HG03196 (cell line): ENCODE results near the gene ATAD1.
"Not testable (repeated sequence)": the region's sequence is repeated elsewhere in the genome, so short reads cannot be mapped to it uniquely, and the experiment has no call there.

Source experiments
- ATAC-seq: cut with Tn5 transposase; IDR thresholded peaks from one replicate; pipeline ENCODE4 v1.9.1; 2021; ENCODE audit not compliant: unreplicated experiment

ATAD1 gene, protein sequence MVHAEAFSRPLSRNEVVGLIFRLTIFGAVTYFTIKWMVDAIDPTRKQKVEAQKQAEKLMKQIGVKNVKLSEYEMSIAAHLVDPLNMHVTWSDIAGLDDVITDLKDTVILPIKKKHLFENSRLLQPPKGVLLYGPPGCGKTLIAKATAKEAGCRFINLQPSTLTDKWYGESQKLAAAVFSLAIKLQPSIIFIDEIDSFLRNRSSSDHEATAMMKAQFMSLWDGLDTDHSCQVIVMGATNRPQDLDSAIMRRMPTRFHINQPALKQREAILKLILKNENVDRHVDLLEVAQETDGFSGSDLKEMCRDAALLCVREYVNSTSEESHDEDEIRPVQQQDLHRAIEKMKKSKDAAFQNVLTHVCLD

DNA sequence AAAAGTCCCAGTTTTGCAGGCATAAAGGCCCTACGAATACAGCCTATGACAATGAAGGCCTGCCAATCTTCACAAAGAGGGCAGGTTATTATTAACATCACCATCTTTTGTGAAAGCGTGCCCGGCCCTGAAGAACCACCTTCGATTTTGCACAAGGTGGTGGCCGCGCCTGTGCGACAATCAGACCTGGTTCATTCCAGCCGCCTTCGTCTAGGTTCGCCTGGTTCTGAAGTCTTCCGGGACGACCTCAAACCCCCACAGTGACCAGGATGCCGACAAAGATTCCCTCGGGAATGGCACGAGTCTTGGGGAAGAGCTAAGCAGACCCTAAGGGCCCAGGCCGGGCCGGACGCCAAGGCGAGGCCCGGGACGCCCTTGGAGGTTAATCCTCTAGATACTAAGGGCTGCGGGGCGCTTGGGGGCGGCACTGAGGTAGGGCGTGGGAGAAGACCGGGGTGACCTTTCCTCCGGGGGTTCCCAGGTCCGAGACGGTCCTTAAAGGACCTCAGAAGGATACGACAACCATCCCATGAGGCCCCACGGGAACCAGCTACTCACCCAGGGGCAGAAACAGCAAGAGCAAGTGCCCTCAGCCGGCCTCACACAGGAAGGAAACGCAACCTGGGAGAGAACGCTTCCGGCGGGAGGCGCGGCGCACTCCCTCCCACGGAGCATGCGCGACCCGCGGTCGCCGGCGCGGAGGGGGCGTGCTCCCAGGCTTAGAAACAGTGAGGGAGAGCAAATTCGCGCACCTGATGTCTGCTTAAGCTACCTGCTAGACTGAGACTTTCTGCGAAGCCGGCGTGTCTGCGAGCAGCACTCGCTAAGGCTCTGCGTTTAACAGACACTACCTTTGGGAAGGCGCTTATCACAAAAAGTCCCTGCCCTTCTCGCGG lies at the start of gene ATAD1:
TSS of gene ATAD1 (minus strand) at position 618 of the 896 bp plus-strand sequence. CDS start 3,627 bp downstream, outside the sequence.
- peak; percentile 73 for ATAC-seq

DNA sequence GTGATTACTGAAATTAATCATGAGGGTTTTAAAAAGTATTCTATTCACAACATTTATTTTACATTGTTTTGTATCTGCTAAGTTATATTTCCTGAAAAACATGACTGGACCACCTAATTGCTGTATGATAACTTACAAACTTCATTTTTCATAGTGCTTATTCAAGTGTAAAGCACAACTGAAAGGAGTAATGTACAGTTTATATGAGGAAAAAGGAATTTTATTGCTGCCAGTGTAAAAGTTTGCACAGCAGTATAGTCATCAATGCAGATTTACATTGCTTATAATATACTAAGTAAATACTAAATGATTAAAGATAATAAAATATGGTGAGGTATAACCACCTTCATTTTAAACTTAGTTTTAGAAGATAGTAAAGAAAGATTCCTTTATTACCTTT lies 49.4 kb upstream of the ATAD1 start:
- ATAC-seq = no peak

DNA sequence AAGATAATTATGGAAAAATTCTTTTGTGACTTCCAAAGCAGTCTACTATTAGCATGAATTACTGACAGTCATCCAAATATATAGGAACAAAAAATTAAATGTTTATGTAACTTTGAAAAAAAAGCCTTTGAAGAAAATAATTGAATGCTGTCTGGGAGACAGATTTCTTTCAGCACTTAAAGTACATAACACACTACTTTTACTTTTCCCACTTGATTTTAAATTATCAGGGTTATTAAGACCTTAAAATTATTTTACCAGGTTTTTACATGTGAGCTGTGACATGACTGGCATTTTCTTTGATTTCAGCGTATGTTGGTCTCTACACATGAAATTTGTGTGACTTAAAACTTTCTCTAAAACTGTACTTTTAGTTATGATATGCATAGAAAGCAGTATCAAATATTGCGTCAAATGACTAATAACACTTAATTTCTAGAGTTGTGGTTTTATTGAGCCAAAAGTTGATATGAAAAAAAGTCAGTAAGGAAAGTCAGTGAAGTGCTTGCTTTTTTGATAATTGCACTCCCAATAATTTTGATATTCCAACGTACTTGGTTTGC lies 48.5 kb upstream of the ATAD1 start:
- no peak for ATAC-seq

DNA sequence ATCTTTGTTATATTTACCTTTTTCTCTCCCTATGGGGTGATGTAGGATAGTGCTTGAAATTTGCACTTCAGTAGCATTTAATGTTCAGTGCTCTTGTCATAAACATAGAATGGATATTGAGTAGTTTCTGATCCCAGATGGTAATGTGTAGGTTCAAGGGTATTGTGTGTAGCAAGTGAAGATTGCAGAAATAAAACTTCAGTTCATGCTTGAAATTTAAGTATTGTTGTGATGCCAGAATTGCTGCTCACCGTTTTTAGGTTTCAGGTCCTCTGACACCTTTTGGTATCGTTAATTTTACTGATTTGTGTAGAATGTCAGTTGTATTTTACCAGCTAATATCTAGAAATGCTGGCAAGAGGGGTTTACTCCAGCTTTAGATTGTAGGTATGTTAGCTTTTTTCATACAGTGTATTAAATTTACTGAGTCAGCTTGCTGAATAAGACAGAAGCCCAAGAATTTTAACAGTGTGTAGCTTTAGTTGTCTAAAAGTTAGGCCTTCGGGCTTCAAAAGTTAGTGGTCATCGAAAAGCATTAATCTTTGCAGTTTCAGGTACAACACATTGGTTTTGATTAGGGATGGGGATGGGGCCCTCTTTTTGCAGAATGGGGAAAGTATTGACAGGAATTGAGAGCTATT lies 47.3 kb upstream of the ATAD1 start:
- no peak for ATAC-seq

DNA sequence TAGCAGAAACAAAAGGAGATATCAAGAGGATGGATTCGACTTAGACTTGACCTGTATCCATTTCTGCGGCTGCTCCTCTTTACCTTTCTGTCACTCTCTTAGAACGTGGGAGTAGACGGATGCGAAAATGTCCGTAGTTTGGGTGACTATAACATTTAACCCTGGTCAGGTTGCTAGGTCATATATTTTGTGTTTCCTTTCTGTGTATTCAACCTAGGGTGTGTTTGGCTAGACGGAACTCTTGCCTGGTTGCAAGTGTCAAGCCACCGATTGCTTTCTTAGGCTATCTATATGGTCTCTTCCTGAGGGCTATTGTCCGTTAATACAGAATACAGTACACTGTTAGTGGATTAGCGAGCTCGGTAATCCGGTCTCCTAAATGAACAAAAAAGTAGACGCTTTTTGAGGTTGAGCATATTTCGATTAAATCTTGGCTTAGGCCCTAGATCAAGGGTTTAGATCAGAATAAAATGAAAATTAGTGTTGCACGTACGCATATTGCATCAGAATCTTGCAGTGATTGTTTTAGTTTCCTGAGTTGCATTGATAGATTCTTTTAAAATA lies 46.6 kb upstream of the ATAD1 start:
- ATAC-seq = no peak

DNA sequence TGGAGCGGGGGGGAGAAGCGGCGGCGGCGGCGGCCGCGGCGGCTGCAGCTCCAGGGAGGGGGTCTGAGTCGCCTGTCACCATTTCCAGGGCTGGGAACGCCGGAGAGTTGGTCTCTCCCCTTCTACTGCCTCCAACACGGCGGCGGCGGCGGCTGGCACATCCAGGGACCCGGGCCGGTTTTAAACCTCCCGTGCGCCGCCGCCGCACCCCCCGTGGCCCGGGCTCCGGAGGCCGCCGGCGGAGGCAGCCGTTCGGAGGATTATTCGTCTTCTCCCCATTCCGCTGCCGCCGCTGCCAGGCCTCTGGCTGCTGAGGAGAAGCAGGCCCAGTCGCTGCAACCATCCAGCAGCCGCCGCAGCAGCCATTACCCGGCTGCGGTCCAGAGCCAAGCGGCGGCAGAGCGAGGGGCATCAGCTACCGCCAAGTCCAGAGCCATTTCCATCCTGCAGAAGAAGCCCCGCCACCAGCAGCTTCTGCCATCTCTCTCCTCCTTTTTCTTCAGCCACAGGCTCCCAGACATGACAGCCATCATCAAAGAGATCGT lies 46.0 kb upstream of the ATAD1 start:
- not testable (repeated sequence) for ATAC-seq

DNA sequence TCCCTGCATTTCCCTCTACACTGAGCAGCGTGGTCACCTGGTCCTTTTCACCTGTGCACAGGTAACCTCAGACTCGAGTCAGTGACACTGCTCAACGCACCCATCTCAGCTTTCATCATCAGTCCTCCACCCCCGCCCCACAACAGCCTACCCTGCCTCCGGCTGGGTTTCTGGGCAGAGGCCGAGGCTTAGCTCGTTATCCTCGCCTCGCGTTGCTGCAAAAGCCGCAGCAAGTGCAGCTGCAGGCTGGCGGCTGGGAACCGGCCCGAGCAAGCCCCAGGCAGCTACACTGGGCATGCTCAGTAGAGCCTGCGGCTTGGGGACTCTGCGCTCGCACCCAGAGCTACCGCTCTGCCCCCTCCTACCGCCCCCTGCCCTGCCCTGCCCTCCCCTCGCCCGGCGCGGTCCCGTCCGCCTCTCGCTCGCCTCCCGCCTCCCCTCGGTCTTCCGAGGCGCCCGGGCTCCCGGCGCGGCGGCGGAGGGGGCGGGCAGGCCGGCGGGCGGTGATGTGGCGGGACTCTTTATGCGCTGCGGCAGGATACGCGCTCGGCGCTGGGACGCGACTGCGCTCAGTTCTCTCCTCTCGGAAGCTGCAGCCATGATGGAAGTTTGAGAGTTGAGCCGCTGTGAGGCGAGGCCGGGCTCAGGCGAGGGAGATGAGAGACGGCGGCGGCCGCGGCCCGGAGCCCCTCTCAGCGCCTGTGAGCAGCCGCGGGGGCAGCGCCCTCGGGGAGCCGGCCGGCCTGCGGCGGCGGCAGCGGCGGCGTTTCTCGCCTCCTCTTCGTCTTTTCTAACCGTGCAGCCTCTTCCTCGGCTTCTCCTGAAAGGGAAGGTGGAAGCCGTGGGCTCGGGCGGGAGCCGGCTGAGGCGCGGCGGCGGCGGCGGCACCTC lies 45.3 kb upstream of the ATAD1 start, which contains the start of the genes KLLN and PTEN:
TSS of gene KLLN (minus strand) at position 481 of the 891 bp plus-strand sequence. CDS start 1,046 bp downstream, outside the sequence.
TSS of gene PTEN (plus strand) at position 573 of the 891 bp plus-strand sequence. CDS start 845 bp downstream, outside the sequence.
- peak; percentile 35 for ATAC-seq

DNA sequence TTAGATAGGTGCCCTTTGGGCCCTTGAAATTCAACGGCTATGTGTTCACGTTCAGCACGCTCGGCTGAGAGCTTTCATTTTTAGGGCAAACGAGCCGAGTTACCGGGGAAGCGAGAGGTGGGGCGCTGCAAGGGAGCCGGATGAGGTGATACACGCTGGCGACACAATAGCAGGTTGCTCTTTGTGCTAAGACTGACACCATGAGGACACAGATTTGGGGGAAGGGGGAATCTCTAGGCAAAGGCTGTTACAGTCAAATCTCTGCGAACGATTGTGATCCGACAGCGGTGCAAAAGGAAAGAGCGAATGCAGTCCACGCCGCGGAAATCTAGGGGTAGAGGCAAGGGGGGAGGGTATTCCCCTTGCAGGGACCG lies 44.6 kb upstream of the ATAD1 start:
- no peak for ATAC-seq

DNA sequence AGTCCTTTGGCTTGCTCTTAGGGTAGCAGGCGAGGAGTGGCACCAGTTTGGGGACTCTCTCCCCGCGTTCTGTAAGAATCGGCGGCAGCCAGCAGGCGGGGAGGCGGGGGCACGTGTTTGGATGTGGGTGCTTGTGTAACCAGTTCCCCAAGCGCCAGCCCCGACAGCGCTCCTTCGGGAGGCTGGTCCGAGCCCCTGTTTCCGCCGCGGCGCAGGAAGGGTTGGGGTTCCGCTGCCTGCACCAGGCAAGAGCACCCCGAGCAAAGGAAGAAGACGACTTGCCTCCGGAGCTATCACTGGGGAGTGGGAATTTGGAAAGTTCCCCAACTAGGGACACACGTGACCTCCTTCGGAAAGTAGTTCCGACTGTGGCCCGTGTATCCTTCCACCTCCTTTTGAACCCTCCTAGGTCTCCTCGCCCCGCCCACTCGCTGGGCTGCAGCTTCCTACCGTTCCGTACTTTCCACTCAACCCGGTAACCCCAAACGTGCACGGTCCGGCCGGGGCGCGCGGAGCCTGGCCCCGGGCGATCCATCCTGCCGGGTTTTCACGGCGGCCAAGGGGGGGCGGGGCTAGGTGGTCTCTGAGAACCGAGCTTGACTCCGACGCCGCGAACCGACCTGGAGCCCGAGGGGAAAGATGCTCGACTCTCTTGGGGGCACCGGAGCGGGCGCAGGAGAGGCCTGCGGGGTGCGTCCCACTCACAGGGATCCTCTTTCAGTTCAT lies 44.1 kb upstream of the ATAD1 start:
- peak; percentile 47 for ATAC-seq

DNA sequence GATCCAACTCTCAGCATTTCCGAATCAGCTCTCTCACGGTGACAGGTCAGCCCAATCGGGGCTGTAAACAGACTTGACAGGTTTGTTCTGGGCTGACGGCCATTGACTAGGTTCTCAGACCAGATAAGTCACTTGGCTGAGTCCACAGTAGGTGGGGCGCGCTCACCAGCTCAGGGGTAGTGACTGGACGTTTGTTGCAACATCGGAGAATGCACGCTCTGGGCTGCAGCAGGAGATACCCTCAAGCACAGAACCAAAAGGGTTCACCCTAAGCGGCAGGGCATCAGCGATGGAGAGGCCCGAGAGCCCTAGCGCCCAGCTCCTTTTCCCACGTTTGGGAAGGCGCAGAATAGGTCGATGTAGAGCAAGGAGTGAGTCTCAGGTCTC lies 43.5 kb upstream of the ATAD1 start:
- peak; percentile 24 for ATAC-seq

DNA sequence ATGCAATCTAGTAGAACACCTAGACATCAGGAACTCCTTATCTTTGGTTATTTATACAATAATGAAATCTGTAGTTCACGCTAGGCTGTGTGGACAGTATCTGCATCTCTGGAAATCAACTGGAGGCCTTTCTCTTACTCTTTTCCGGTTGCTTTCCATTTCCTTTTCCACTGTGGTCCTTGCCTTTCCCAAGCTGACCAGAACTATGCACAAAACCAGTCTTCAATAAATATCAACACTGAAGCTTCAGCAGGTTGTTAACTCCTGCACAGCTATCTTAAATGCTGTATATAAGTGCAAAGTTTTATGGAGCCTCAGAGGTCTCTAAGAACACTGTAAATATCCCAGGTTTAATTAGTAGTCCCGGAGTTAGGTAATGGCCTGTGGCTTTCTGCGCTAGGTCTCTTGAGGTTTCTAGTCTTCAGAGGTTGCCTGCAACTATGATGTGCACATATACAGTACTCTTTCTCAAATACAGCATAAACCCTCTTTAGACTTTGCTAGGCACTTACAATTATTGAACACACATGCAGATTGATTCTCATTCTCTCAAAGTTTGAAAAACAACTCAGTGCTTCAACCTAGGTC lies 42.9 kb upstream of the ATAD1 start:
- no peak for ATAC-seq

DNA sequence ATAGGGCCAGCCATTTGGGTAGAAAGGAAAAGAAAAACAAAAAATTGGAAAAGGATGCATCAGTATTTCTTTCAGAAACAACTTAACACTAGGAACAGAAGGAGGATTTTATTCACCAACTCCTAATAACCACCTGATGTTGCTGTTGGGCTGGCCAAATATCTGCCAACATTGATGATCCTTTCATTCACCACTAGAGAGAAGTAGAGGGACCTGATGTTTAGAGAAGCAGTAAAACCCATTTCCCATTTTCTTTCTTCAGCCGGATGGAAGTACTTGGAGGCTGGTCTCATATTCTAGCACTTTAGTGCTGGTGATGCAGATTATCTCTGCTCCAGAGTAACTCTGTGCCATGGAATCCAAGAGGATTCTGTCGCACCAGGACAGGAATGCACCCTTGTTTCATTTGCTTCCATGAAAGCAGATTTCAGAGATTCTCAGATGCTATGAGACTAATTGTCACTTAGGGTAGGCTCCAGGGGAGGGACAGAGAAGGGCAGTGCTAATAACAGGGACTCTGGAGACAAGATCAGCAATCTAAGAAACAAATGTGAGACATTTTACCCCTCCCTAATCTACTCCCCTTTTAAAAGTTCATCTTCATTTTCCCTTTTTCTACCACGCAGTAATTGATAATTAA lies 42.2 kb upstream of the ATAD1 start:
- no peak for ATAC-seq

DNA sequence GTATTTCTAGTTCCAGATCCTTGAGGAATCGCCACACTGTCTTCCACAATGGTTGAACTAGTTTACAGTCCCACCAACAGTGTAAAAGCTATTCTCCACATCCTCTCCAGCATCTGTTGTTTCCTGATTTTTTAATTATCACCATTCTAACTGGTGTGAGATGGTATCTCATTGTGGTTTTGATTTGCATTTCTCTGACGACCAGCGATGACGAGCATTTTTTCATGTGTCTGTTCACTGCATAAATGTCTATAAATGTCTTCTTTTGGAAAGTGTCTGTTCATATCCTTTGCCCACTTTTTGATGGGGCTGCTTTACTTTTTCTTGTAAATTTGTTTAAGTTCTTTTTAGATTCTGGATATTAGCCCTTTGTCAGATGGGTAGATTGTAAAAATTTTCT lies 37.6 kb upstream of the ATAD1 start:
- ATAC-seq = not testable (repeated sequence)

DNA sequence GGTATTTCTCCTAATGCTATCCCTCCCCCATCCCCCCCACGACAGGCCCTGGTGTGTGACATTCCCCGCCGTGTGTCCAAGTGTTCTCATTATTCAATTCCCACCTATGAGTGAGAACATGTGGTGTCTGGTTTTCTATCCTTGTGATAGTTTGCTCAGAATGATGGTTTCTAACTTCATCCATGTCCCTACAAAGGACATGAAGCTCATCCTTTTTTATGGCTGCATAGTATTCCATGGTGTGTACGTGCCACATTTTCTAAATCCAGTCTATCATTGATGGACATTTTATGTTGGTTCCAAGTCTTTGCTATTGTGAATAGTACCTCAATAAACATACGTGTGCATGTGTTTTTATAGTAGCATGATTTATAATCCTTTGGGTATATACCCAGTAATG lies 37.2 kb upstream of the ATAD1 start:
- ATAC-seq = not testable (repeated sequence)

DNA sequence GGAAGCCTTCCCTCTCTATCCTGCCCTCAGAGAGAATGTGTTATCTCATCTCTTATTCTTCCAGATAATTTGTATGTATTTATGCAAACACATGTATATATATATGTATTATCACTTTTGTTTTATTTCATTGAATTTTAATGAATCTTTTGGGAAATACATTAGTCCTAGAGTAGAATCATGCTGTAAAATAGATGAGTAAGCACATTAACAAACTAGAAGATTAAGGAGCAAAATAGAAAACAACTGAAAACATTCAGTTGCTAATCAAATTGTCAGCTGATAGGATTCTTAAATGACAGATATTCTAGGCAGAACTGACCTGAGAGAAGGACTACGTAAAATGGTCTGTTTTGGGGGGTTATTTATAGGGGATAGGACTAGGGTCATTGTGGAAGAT lies 34.1 kb upstream of the ATAD1 start:
- no peak for ATAC-seq

DNA sequence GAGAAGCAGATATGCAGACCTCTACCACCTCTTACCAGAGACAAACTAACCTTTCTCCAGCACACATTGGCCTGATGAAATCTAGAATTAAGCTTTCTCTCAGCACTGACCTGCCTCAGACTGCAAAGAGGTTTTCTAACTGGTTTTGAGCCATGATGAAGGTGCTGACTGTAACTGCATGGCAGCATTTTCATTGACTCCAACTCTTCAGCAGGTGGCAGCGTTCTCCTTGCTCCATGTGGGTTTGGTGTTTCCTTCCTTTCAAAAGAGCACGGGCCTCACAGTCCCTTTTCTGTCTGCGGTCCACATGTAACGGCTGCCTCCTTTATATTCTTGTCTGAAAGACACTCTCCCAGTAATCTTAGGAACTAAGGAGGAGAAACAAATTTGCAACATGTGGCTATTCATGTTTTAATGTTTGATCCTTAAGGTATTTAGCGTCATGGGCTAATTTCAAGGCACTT lies 32.7 kb upstream of the ATAD1 start:
- no peak for ATAC-seq

DNA sequence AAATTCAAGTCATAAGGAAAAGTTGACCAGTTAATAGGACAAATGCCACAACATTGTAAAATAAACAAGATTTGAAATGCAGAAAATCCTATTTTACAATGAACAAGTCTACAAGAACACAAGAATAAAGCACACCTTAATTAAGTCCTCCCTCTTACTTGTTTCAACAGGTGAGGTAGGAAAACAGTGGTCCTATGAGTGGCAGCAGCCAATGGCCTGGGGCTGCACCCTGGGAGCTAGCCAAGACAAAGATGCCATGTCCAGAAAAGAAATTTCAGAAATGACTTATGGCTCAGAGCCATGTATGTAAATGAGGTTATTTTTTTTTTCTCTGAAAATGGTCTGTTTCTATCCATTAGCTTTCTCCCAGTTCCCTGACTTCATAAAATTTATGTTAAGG lies 31.0 kb upstream of the ATAD1 start:
- no peak for ATAC-seq

DNA sequence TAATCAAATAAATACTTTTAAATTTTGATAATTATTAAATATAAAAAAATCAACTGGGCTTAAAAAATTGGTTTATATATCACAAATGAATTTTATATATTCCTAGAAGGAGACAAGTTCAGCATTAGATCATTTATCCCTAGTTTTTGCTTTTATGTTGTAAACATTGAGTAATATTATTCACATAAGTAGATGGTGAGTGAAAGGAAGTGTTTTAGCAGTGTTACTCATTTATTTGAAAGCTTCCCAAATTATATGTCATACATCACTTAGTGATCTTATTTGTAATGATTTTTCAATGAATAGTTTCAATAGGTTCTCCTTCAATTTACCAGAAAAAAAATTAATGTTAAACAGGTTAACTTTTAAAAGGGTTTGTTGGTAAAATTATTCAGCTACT lies 29.5 kb upstream of the ATAD1 start:
- ATAC-seq = no peak
